Uterus (tissue), 4 donors: Measurements from ENCODE around the gene SCN3A. TPM values are rescaled to one million over a fixed set of nuclear protein-coding genes. Genes with fewer than 3 reads are reported as not detected.

Source experiments
- DNase-seq, 2 donors: peaks; one replicate each; pipeline ENCODE4 v3.0.0-alpha.2; 2019 to 2020
- H3K27ac ChIP-seq, 2 donors: fragments of 200-600 bp; sonication (generic); 1 replicate in 1 of 2; 2 replicates in 1 of 2; pipeline ENCODE4 v1.5.1; 2016 to 2018
- H3K27me3 ChIP-seq, 2 donors: fragments of 200-600 bp; sonication (generic); one replicate each; pipeline ENCODE4 v1.5.1; 2018 to 2019; ENCODE audit warnings: control low read depth in 1 of 2
- H3K36me3 ChIP-seq, 2 donors: fragments of 200-600 bp; sonication (generic); one replicate each; pipeline ENCODE4 v1.5.1; 2019; ENCODE audit warnings: control low read depth in 1 of 2
- H3K4me1 ChIP-seq, 2 donors: fragments of 200-600 bp; sonication (generic); one replicate each; pipeline ENCODE4 v1.5.1; 2018 to 2019; ENCODE audit warnings: control low read depth in 1 of 2
- H3K4me3 ChIP-seq, 2 donors: fragments of 200-600 bp; sonication (generic); 1 replicate in 1 of 2; 2 replicates in 1 of 2; pipeline ENCODE4 v1.5.1; 2018 to 2019; ENCODE audit warnings: mild to moderate bottlenecking in 1 of 2
- H3K9me3 ChIP-seq, 2 donors: fragments of 200-600 bp; sonication (generic); one replicate each; pipeline ENCODE4 v1.5.1; 2019; ENCODE audit warnings: control low read depth in 1 of 2
- POLR2A ChIP-seq, 2 donors: fragments of 450-650 bp; IDR thresholded peaks; one replicate each; pipeline ENCODE4 v1.6.1; 2016; ENCODE audit warnings: antibody characterized with exemption in 2 of 2, mild to moderate bottlenecking in 1 of 2, moderate library complexity in 1 of 2
- intact Hi-C: fragments of 100-400 bp; cut with DNase I; formaldehyde crosslinking; loops from one replicate; pipeline ENCODE4 v1.15.1; 2023; ENCODE audit warnings: low total_unique reads
- total RNA-seq, 4 donors: library from RNA; depleted of rRNA in 3 of 4; stranded (reverse); fragments of >200 nt in 3 of 4; gene quantifications; one replicate each; pipeline versions ENCODE4 v1.1.0 to v1.2.4, GENCODE V29; 2014 to 2023
- TF ChIP-seq, protein P1 (sequence below), 4 experiments: fragments of 200-600 bp in 2 of 4; fragments of 450-650 bp in 2 of 4; sonication (generic) in 2 of 4; IDR thresholded peaks; one replicate each; pipeline ENCODE4 v1.5.1; 2016 to 2019; ENCODE audit warnings: antibody characterized with exemption in 4 of 4, mild to moderate bottlenecking in 2 of 4, moderate library complexity in 1 of 4
- donor health status: DM: yes; HTN: yes; CAD: no.

The SCN3A gene
- total RNA-seq, 4 donors from 2014 or later: 2.4 to 18.4 (median 5.2) TPM

DNA sequence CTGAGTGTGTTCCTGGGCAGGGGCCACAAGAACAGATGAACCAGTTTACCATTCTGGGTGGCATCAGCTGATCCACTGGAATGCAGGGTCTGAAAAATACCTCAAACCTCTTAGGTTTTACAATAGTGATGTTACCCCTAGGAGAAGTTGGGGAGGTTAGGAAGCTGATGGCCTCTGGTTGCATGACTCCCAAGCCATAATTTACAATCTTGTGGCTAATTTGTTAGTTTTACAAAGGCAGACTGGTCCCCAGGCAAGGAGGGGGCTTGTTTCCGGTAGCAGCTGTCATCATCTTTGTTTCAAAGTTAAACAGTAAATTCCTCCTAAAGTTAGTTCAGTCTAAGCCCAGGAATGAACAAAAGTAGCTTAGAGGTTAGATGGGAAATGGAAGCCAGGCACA, 134.7 kb downstream of the SCN3A start:
- no peak for TF ChIP-seq POLR2A (IDR thresholded peaks at IDR 0.05)
- TF ChIP-seq, protein P1, sequence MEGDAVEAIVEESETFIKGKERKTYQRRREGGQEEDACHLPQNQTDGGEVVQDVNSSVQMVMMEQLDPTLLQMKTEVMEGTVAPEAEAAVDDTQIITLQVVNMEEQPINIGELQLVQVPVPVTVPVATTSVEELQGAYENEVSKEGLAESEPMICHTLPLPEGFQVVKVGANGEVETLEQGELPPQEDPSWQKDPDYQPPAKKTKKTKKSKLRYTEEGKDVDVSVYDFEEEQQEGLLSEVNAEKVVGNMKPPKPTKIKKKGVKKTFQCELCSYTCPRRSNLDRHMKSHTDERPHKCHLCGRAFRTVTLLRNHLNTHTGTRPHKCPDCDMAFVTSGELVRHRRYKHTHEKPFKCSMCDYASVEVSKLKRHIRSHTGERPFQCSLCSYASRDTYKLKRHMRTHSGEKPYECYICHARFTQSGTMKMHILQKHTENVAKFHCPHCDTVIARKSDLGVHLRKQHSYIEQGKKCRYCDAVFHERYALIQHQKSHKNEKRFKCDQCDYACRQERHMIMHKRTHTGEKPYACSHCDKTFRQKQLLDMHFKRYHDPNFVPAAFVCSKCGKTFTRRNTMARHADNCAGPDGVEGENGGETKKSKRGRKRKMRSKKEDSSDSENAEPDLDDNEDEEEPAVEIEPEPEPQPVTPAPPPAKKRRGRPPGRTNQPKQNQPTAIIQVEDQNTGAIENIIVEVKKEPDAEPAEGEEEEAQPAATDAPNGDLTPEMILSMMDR (IDR thresholded peaks at IDR 0.05): no peak

GRCh38 chr2:165068487-165068757, 135.4 kb downstream of the SCN3A start:
- H3K4me3 ChIP-seq: no peak overlapping the region

More for the DNA sequence above, 134.7 kb downstream of the SCN3A start:
- intact Hi-C loops: no loop called here
- Histone ChIP-seq H3K9me3 (no peaks in the 10 kb centered on the region), H3K36me3 (no peaks in the 10 kb centered on the region), H3K27me3 (no peaks in the 10 kb centered on the region), H3K27ac (no peak overlapping the region), H3K4me1 (no peaks in the 10 kb centered on the region), H3K4me3 (no peak overlapping the region)
- DNase-seq: no peak

GRCh38 chr2:165067643-165068486, 136.0 kb downstream of the SCN3A start:
- TF ChIP-seq, protein P1 (IDR thresholded peaks at IDR 0.05): no peak
- no peak for TF ChIP-seq POLR2A (IDR thresholded peaks at IDR 0.05)
- H3K27ac ChIP-seq: no peak overlapping the region
- H3K4me3 ChIP-seq: no peak overlapping the region
- H3K9me3 ChIP-seq: no peaks in the 10 kb centered on the region
- no peaks in the 10 kb centered on the region for H3K27me3 ChIP-seq
- no peak for DNase-seq
- no peaks in the 10 kb centered on the region for H3K36me3 ChIP-seq
- H3K4me1 ChIP-seq: no peaks in the 10 kb centered on the region
- intact Hi-C loops: no loop called here

More at GRCh38 chr2:165068487-165068757, 135.4 kb downstream of the SCN3A start:
- intact Hi-C loops: no loop called here
- Histone ChIP-seq H3K27me3 (no peaks in the 10 kb centered on the region), H3K36me3 (no peaks in the 10 kb centered on the region), H3K9me3 (no peaks in the 10 kb centered on the region), H3K4me1 (no peaks in the 10 kb centered on the region), H3K27ac (no peak overlapping the region)
- no peak for DNase-seq
- TF ChIP-seq, protein P1 (IDR thresholded peaks at IDR 0.05): no peak
- TF ChIP-seq POLR2A (IDR thresholded peaks at IDR 0.05): no peak

- H3K27me3 ChIP-seq: no peaks in the 10 kb centered on the region
- H3K36me3 ChIP-seq: no peaks in the 10 kb centered on the region
- no peaks in the 10 kb centered on the region for H3K9me3 ChIP-seq
- no peak for DNase-seq
- intact Hi-C loops: no loop called here
- no peak overlapping the region for H3K4me3 ChIP-seq
- TF ChIP-seq, protein P1 (IDR thresholded peaks at IDR 0.05): no peak
- TF ChIP-seq POLR2A (IDR thresholded peaks at IDR 0.05): no peak
- no peaks in the 10 kb centered on the region for H3K4me1 ChIP-seq
- H3K27ac ChIP-seq: no peak overlapping the region
These were observed 139.1 kb downstream of the SCN3A start for GRCh38 chr2:165064743-165065142.

GRCh38 chr2:165060411-165060810, 143.4 kb downstream of the SCN3A start:
- Histone ChIP-seq H3K27me3 (no peaks in the 10 kb centered on the region), H3K9me3 (no peaks in the 10 kb centered on the region), H3K4me1 (no peaks in the 10 kb centered on the region), H3K36me3 (no peaks in the 10 kb centered on the region), H3K4me3 (no peak overlapping the region), H3K27ac (no peak overlapping the region)
- no peak for DNase-seq
- intact Hi-C loops: no loop called here
- TF ChIP-seq POLR2A (IDR thresholded peaks at IDR 0.05): no peak
- TF ChIP-seq, protein P1 (IDR thresholded peaks at IDR 0.05): no peak
